AG08395 (cell line): ENCODE results near the gene PTGR3.

Experiments
- DNase-seq: peaks from one replicate; pipeline ENCODE4 v3.0.0; 2012; ENCODE audit warnings: mixed read lengths, low spot score

The PTGR3 gene

GRCh38 chr18:75235896-75236295 is 27.0 kb upstream of the PTGR3 start:
- no peak for DNase-seq

GRCh38 chr18:75234901-75235300 is 26.0 kb upstream of the PTGR3 start:
- DNase-seq, result no peak

GRCh38 chr18:75231053-75231406 is 22.1 kb upstream of the PTGR3 start:
- DNase-seq, result no peak

- no peak for DNase-seq
Observed at GRCh38 chr18:75230163-75231052, 21.5 kb upstream of the PTGR3 start.

- DNase-seq, result no peak
Observed at GRCh38 chr18:75229437-75229836, 20.5 kb upstream of the PTGR3 start.

- no peak for DNase-seq
Observed at GRCh38 chr18:75228967-75229366, 20.0 kb upstream of the PTGR3 start.

GRCh38 chr18:75227535-75228296 is 18.8 kb upstream of the PTGR3 start:
- DNase-seq, result no peak

GRCh38 chr18:75226956-75227316 is 18.0 kb upstream of the PTGR3 start:
- no peak for DNase-seq

GRCh38 chr18:75226286-75226955 is 17.5 kb upstream of the PTGR3 start:
- DNase-seq, result no peak

- no peak for DNase-seq
Observed at GRCh38 chr18:75223687-75224347, 14.9 kb upstream of the PTGR3 start.

- DNase-seq, result no peak
Observed at GRCh38 chr18:75222407-75222806, 13.5 kb upstream of the PTGR3 start.

GRCh38 chr18:75221897-75222296 is 13.0 kb upstream of the PTGR3 start:
- no peak for DNase-seq

GRCh38 chr18:75221397-75221796 is 12.5 kb upstream of the PTGR3 start:
- no peak for DNase-seq

- DNase-seq, result no peak
Observed at GRCh38 chr18:75220551-75221355, 11.8 kb upstream of the PTGR3 start.

- DNase-seq, result no peak
Observed at GRCh38 chr18:75219745-75220375, 10.9 kb upstream of the PTGR3 start.

GRCh38 chr18:75218065-75218923 is 9.4 kb upstream of the PTGR3 start:
- DNase-seq, result no peak

- DNase-seq, result no peak
Observed at GRCh38 chr18:75216911-75217689, 8.2 kb upstream of the PTGR3 start.

- DNase-seq, result no peak
Observed at GRCh38 chr18:75216212-75216910, 7.4 kb upstream of the PTGR3 start.

- DNase-seq, result no peak
Observed at GRCh38 chr18:75215663-75216062, 6.7 kb upstream of the PTGR3 start.
